D341Med (cell line): ENCODE measurements around the gene CDKN2D.

Experiments
- DNase-seq: peaks from one replicate; pipeline ENCODE4 v3.0.0; 2012; ENCODE audit warnings: low spot score

CDKN2D gene

DNA sequence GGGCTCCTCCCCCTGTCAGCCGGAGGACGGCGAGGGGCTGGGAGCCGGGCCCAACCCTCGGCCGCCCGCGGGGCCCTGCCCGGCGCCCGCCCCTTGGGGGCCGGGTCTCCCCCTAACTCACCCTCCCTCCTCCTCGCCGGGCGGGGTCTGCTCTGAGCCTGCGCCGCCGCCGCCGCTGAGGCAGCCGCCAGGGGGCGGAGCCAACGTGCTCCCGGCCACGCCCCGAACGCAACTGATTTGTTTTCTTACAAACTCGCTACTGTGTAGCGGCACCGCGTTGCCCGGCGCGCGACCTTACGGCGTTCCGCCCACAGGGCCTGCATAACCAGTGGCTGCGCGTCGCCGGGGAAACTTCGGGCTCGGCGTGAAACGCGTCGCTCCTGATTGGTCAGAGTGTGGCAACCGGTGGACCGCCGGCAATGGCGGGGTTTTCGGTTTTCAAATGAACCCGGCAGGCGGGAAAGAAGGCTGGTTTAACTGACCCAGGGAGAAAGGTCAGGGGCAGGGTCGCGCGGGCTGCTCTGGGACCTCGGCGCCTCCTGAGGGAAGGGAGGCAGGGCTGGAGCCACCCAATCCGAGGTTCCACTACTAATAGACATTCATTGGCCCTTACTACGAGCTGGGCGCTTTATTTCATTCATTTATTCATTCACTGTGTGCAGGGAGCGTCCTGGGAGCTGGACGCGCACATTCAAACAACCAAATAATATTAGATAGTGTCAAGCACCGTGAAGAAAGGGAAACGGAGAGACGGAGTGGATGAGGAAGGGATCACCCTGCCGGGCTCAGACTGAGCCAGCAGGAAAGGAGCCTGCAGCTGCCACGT lies at the start of gene CDKN2D:
Gene CDKN2D, minus strand, starts transcription at position 154 of the 826 bp plus-strand sequence. CDS start 326 bp downstream, outside the sequence.
- DNase-seq: peak; percentile 93

DNA sequence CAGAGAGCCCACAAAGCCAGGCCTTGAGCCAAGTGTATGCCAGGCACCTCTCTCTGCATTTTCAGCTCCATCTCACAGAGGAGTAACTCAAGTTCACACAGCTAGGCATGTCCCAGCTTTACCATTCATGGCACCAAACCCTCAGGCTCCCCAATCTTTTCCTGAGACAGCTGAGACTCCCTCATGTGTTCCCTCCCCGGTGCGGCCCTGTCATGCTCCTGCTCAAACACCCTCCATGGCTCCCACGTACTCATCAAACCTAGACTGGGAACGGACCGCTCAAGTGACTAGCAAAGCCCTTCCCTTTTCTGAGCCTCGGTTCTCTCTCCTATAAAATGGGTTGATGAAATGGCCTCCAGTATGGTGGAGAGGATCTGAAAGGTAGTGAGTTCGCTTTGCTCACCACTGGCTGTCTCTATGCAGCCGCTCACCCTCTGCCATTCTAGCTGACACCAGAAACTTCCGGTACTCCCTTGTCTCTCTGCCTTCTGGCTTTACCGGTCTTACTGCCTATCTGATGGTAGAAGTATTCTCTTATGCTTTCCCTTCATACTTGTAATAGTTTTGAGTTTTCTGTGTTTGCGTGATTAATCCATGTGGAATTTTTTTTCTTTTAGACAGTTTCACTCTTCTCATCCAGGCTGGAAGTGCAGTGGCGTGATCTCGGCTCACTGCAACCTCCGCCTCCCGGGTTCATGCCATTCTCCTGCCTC lies 48.8 kb upstream of the CDKN2D start:
- DNase-seq: no peak

DNA sequence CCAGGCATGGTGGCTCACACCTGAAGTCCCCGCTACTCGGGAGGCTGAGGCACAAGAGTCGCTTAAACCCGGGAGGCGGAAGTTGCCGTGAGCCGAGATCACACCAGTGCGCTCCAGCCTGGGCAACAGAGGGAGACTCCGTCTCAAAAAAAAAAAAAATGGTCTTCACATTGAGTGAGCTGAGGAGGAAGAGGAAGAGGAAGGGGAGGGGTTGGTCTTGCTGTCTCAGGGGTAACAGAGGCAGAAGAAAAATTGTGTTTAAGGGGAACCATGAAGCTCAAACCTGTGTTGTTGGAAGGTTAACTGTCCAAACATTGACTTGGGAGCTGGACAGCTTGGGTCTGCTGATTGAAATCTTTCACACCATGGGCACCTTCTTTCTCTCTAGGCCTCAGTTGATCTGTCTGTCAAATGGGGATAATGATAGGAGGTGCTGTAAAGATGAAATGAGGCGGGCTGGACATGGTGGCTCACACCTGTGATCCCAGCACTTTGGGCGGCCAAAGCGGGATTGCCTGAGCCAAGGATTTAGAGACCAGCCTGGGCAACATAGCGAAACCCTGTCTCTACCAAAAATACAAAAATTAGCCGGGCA lies 46.7 kb upstream of the CDKN2D start:
- DNase-seq: no peak

DNA sequence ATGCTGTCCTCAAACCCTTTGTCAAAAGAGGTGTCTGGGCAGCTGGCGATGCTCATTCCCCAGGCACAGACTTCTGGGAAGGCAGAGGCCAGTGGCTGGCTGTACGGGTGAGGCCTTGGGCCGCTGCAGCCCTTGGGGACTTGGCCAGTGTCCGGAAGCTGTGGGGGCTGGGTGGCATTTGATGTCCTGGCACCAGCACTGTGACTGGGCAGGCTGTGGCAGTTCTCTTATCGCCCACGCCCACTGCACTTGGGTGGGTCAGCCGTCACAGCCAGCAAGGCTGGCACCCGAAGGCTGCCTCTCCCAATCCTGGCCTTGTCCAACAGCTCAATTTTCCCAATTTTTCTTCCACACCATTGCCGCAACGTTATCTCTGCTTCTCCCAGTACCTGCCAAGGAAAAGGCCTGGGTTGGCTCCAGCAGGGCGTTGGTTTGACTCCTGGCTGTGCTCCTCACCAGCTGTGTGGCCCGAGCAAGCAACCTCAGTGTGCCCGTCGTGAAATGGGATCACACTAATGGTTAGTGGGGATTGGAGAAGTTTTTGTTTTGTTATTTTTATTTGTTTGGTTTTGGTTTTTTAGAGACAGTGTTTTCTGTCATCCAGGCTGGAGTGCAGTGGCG lies 43.8 kb upstream of the CDKN2D start:
- no peak for DNase-seq

DNA sequence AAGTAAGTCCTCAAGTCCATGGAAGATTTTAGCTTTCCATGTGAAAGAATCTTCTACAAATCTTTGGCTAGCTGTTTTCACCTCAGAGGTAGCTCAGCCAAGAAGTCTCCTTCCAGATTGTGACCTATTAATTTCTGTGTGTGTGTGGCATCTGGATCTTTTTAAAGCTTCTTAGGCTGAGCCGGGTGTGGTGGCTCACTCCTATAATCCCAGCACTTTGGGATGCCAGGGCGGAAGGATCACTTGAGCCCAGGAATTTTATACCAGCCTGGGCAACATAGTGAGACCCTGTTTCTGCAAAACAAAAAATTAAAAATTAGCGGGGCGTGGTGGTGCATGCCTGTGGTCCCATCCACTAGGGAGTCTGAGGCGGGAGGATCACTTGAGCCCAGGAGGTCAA lies 43.1 kb upstream of the CDKN2D start:
- DNase-seq: peak; percentile 72

DNA sequence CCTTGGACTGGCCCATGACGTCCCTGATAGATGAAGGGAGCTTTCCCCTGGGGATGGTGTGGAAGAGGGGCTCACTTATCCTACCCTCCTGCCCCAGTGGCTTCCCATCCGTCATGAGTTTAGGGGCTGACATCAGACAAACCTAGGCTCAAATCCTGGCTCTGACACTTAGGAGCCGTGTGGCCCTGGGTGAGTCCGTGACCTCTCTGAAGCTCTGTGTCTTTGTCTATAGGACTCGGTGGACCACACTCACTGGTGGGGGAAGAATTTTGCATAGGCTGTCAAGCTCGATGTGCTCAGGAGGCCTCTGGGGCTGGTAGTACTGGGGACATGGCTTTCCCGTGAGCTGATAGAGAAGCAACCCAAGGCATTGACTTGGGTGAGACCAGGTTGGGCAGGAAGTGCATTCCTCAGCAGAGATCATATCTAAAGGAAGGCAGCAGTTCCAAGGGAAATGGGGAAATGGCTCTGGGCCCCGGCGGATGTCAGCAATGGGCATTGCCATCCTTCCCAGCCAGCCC lies 35.7 kb upstream of the CDKN2D start:
- no peak for DNase-seq

DNA sequence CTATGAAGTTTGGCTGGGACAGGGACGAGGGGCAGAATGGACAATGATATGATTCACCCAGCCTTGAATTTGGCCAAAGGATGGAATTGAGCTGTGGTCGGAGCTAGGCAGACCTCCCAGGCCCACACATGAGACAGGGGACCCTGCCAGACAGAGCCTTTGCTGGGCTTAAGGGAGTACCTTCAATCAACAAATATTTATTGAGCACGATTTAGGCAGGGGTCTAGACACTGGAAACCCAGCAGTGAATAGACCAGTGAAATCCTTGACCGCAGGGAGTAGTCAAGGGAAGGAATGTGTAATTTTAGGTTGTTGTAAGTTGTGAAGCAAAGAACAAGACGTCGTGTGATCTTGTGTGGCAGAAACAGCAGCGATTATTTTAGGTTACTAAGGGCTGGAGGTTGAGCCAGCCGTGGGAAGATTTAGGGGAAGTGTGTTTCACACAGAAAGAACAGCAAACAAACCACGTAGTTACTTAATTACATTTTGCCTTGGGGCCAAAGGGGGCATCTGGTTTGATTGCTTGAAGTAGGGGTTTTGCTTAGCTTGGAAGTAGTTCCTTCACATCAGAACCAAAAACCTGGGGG lies 35.2 kb upstream of the CDKN2D start:
- no peak for DNase-seq

DNA sequence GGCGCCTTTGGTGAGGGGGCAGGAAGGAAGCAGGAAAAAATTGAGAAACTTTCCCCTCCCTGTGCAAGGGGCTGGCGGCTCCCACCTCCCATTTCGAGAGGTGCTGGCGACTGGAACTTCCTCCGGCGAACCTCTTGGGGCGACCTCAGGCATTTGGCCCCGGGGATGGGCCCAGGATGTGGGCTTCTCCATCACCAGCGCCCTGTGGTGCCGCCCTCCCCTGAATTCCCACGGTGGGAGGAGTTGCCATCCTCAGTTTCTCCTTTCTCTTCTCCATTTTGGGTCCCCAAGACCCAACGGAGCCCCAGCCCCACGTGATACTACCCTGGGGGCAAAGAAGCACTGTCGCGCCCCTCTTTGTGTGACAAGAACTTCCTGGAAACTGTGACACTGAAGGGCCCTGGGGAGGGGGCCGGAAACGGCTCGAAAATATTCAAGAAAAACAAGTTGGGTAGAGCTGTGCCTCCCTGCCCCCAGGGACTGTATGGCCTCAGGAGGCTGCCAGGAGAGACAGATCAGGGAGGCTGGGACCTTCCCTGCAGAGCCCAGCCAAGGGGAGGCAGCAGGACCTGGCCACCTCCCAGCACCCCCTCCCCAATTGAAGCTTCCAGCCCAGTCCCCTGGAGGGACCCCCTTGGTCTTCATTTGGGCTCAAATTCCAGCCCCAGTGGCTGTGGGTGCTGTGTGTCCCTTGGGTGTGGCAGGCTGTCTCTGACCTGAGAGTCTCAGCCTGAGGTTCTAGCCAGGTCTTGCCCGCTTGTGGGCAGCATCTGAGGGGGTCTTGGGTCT lies 34.5 kb upstream of the CDKN2D start:
- DNase-seq: peak; percentile 48

DNA sequence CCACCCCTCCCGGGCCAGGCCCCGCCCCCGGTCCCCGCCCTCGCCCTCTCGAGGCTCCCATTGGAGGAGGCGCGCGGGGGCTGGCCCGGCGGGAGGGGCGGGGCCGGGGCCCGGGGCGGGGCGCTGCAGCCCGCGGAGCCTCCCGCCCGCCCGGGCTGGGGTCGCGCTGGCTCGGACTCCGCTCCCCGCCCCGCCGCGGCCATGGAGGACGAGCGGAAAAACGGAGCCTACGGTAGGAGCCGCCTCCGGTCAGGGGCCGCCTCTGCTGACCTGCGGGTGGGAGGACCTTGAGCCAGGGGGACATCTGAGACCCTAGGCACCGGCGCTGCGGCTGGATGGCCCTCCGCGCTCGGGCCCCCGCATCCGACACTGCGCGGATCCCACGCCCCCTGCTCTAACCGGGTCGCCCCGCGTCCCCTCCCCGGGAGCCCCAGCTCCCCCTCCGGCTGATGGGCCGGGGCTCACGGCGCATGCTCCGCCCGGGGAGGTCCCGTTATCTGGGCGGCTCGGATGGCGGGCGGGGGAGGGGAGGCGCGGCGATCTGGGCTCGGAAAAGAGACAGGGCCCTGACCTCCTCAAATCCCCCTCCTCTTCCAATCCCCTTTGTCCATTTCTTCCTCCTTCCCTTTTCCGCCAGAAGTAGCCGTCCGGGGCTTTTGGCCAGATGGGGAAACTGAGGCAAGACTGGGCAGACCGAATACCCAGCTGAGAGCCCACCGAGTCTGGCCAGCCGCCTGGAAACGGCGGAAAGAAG lies 33.7 kb upstream of the CDKN2D start:
- DNase-seq: peak; percentile 99

DNA sequence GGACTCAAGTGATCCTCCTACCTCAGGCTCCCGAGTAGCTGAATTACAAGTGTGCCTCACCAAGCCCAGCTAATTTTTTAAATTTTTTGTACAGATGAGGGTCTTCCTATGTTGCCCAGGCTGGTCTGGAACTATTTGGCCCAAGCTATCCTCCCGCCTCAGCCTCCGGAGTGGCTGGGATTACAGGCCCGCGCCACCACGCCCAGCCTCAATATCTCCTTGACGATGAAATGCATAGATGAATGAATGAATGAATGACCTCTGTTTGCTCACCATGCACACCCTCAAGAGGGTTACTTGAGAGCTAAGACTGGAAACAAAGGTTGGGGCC lies 33.2 kb upstream of the CDKN2D start:
- DNase-seq: no peak

DNA sequence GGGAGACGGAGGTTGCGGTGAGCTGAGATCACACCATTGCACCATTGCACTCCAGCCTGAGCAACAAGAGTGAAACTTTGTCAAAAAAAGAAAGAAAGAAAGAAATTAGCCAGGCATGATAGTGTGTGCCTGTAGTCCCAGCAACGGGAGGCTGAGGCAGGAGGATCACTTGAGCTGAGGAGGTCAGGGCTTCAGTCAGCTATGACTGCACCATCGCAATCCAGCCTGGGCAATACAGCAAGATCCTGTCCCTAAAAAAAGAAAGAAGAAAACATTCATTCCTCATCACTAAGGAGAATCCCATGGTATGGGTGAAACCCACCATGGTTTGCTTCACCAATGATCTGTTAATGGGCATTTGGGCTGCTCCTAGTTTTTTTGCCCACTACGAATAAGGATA lies 31.4 kb upstream of the CDKN2D start:
- no peak for DNase-seq

DNA sequence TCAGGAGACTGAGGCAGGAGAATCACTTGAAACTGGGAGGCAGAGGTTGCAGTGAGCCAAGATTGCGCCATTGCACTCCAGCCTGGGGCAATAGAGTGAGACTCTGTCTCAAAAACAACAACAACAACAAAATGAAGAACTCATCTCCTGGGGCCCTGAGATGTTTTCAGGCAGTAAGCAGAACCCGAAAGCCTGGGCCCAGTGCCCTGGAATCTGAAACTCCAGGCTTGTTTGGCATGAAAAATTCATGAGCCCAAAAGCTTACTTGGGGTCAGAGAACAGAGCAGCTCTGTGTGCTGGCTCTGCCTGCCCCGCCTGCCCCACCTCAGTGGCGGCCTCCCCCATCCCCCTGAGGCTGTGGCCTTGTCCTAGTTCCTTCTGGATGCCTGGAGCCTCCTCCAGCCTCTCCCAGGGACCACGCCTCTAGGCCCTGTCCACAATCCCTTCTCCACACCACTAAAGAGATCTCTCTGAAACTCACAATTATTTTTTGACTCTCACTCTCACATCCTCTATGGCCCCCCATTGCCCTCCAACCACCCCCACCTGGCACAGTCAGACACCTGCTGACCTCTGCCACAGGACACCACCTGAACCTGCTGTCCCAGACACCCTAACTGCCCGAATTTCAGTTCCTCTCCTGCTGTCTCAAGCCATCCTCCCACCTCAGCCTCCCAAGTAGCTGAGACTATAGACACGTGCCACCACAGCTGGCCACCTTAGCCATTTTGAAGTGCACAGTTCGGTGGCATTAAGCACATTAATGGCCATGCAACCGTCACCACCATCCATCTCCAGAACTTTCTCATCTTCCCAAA lies 25.2 kb upstream of the CDKN2D start:
- no peak for DNase-seq

DNA sequence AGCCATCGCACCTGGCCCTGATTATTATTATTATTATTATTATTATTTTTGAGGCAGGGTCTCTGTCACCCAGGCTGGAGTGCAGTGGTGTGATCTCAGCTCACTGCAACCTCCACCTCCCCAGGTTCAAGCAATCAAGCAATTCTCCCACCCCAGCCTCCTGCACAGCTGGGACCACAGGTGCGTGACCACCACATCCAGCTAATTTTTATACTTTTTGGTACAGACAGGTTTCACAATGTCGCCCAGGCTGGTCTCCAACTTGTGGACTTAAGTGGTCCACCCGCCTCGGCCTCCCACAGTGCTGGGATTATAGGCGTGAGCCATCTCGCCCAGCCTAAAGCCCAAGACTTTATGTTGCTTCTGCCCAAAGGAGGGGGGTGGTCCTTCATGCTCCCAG lies 24.4 kb upstream of the CDKN2D start:
- DNase-seq: no peak

DNA sequence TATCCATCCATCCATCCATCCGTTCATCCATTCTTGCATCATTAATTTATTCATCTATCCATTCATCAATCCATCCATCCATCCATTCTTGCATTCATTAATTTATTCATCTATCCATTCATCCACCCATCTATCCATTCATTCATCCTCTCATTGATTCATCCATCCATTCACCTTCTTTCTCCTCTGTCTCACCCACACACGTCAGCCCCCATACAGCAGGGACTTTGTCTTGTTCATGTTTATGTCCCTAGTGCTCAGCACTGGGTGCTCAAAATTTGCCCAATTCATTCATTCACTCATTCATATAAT lies 19.0 kb upstream of the CDKN2D start:
- no peak for DNase-seq

DNA sequence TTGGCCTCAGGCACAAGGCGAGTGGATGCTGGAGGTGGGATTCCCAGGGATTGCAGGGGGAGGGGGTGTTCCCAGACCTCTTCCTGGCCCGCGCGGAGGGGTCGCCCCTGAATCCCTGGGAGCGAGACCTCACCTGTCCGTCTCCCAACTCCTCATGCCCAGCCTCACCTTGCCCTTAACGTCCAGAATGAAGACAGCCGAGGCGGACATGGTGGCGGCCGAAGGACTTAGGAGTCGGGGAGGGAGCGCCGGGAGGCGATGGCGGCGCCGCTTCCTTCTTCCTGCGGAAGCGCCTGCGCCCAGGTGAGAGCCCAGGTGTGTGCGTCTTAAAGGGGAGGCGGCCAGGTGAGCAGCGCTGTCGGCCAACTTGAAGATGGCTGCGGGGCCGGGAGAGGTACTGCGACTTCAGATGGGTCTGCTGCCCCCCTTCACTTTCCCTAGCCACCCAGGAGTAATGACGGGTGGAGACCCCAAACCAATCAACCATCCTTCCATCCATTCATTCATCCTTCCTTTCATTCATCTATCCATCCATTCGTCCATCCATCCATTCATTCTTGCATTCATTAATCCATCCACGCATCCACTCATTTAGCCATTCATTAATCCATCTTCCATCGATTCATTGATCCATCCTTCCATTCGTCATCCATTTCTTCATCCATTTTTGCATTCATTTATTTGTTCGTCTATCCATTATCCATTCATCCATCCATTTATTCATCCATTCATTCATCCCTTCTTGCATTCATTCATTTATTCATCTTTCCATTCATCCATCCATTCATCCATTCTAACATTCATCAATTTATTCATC lies 18.5 kb upstream of the CDKN2D start, which contains the start of gene AP1M2:
Gene AP1M2, minus strand, starts transcription at position 291 of the 817 bp plus-strand sequence. Its CDS starts 81 bp downstream, at position 210.
- DNase-seq: no peak

DNA sequence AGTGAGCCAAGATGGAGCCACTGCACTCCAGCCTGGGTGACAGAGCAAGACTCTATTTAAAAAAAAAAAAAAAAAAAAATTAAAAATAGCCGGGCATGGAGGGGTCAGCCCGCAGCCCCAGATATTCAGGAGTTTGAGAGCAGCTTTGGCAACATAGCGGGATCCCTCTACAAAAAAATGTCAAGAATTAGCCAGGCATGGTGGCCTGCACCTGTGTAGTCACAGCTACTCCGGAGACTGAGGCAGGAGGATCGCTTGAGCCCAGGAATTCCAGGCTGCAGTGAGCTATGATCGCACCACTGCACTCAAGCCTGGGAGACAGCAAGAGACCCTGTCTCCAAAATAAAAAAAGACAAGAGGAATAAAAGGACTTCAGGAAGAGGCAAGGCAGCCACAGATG lies 17.6 kb upstream of the CDKN2D start:
- DNase-seq: no peak

DNA sequence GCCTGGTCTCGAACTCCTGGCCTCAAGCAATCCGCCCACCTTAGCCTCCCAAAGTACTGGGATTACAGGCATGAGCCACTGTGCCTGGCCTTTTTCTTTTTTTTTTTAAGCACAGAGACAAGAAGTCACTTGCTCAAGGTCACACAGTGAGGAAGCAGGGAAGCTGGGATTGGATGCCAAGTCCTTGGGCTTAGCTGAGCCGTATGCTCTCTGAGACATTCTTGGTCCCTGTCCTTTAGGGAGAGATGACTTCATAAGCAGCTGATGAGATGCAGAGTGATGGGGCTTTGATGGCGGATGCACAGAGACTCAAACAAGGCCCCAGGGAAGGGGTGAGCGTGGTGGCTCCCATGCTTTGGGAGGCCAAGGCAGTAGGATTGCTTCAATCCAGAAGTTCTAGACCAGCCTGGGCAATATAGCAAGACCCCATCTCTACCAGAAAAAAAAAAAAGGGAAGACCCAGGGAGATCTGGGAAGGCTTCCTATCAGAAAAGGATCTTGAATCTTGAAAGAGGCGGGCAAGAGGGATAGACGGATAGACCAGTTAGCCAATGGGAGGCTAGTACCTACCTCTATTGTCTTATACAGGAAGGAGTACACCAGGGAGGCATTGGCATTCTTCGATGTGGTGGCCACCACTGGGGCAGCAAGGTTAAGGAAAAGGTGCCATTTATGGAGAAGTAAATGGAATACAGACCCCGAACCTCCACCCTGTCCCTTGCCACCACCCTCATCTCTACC lies 14.4 kb upstream of the CDKN2D start:
- no peak for DNase-seq

DNA sequence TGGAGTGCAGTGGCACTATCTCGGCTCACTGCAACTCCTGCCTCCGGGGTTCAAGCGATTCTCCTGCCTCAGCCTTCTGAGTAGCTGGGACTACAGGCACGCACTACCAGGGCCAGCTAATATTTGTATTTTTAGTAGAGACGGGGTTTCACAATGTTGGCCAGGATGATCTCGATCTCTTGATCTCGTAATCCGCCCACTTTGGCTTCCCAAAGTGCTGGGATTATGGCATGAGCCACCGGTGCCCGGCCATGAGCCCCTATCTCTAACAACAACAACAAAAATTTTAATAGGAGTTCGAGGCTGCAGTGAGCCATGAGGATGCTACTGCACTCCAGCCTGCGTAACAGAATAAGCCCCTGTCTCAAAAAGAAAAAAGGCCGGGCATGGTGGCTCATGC lies 13.3 kb upstream of the CDKN2D start:
- DNase-seq: no peak
